HuH-7.5 (cell line): ENCODE results near the gene RCOR3.
A peak's percentile ranks its signal among the peaks of the same experiment; 100 is the strongest.
"Not testable (repeated sequence)": the region's sequence is repeated elsewhere in the genome, so short reads cannot be mapped to it uniquely, and the experiment has no call there.

Source experiments
- DNase-seq: peaks from one replicate; pipeline ENCODE4 v3.0.0; 2011; ENCODE audit warnings: low spot score

The RCOR3 gene

DNA sequence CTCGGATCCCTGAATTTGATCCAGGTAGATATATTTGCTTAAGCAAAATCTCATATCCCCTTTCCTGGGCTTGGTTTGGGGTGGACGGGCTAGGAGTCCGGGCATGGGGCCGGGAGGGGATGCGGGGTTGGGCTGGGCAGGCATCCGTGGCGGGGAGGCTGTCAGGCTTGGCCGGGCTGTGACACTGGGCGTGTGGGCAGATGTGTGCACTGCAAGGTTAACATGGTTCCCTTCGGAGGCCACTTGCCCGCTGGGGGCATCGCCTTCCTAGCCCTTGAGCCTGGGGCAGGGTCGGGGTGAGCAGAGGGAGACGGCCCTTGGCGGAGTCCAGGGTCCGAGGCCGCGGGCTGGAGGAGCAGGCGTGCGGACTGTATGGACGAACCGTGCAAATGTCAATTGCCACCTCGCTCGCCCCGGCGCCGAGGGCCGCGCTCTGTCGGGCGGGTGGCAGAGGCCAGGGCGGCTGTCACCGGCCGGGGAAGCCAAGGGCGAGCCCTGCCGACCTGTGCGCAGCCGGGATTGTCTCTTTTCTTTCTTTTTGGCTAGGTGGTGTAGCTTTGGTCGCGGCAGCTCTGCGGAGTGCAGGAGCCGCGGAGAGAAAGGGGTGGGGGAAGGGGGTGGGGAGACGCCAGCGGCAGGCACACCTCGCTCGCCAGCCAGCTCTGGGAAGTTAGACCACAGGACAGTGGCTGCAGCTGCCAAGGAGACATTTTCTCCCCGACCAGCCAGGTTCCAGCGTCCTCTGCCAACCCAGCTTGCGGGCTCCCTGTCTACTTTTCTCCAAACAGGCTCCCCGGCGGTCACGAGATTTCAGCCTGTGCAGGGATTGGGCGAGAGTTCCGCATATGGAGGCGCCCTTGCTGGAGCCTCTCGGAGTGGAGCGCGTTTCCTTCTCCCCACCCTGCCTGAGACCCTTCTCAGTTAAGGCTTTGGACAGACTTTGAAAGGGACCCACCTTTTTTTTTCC, 1.3 kb downstream of the RCOR3 start:
- DNase-seq, result peak; percentile 63

DNA sequence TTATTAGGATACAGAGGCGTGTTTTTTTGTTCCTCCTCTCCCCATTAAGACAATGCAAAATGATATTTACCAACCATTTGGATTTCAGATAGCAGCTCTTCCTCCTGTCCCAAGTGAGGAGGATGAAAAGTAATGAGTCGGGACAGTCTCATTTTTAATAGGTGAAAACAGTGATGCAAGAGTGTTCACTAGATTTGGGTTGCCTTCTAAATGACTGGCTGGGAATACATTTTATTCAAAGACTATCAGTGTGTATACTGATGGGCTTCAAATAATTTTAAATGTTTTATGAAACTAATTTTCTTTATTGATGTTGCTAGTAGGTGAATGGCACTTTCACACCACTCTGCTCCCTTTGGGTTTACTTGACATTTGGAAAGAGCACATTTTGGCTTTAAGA, 2.1 kb downstream of the RCOR3 start:
- DNase-seq, result no peak

DNA sequence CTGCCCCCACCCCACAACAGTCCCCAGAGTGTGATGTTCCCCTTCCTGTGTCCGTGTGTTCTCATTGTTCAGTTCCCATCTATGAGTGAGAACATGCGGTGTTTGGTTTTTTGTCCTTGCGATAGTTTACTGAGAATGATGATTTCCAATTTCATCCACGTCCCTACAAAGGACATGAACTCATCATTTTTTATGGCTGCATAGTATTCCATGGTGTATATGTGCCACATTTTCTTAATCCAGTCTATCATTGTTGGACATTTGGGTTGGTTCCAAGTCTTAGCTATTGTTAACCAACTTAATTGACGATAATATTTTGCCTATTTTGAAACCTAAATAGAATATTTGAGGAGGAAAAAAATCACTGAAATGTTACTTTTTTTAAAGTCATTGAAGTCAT, 3.9 kb downstream of the RCOR3 start:
- not testable (repeated sequence) for DNase-seq

DNA sequence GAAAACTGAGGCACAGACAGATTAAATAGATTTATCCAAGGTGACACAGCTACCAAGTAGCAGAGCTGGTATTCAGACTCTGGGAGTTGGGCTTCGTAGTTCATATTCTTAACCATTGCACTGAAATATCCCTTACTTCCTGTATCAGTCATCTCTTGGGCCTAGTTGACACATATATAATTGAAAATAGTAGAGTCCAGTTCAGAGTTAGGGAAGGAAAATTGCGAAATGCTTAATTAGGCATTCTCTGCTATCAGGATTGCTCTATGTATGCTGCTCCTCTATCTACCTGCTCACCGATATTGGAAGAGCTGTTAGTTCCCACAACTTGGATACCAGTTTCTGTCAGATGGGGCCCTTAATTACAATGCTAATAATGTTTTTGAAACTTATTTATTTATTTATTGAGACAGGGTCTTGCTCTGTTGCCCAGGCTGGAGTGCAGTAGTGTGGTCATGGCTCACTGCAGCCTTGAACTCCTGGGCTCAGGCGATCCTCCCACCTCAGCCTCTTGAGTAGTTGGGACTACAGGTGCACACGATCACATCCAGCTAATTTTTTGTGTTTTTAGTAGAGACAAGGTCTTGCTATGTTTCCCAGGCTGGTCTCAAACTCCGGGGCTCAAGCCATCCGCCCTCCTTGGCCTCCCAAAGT, 8.2 kb downstream of the RCOR3 start:
- DNase-seq, result no peak

DNA sequence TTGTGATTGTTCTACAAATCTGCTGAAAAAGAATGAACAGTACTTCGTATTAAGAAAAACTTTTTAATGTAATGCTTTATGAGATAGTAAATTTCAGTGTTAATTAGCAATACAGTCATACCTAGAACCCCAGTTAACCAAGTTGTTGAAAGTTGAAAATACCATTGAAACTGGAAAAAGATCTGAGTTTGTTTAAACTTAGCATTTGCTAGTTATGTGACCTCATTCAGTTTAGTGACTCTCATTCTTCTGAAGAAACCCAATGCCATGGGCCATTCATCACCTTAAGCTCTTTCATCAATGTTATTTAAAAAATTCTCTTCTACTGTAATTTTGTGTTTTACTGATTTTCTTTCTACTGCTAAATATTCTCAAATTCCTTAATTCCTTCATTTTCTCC, 20.2 kb downstream of the RCOR3 start:
- no peak for DNase-seq

DNA sequence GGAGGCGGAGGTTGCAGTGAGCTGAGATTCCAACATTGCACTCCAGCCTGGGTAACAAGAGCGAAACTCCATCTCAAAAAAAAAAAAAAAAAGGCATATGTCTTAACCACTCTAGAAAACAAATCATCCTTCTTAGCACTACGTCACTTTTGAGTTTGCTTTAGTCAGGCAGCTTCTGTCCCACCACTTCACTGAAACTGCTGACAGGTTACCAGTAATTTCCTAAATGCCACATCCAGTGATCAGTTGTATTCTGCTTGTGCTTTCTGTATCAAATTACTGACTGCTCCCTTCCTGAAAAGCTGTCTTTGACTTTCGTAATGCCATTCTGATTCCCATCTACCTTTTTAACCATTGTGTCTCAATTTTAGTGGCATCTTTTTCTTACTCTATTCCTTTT, 21.7 kb downstream of the RCOR3 start:
- no peak for DNase-seq

DNA sequence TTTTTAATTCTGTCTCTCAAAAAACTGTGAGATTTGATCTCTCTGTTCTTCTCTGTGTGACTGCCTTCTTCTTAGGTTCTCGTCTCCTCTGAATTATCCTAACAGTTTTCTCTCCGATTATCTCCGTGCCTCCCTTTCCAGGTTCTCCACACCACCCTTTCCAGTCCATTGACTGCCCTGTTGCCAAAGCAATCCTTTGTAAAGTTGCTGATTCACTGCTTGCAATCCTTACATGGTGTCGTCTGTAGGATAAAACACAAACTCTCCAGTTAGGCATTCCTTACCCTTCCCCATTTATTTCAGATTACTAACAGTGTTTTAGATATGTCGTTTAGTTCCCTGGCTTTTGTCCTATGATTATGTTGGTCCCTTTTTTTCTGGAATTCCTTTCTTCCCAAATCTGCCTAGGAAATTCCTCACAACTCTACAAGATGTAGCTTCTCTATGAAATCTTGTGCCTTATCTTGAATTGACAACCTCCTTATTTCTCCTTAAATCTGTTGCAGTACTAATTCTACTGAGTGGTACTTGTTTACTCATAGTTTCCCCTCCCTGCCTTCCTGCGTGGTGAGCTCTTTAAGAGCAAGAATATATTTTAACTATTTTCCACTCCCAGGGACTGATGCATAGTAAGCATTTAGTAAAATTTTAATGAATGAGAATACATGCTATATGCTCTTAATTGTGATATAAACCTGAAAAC, 22.3 kb downstream of the RCOR3 start:
- DNase-seq, result no peak

DNA sequence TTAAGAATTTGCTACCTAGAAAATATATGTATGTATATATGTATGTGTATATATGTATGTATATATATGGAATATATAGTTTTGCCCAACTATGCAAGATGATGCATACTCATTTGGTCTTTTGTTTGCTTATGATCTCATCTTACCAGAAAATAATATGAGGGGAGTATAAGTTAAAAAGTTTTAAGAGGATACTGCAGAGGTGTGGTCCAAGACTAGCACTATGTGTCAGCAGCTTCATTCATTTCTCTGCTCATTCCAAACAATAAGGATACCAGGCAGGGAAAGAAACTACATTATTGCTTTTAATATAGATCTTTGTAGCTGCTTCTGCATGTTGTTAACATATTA, 22.8 kb downstream of the RCOR3 start:
- DNase-seq, result no peak

DNA sequence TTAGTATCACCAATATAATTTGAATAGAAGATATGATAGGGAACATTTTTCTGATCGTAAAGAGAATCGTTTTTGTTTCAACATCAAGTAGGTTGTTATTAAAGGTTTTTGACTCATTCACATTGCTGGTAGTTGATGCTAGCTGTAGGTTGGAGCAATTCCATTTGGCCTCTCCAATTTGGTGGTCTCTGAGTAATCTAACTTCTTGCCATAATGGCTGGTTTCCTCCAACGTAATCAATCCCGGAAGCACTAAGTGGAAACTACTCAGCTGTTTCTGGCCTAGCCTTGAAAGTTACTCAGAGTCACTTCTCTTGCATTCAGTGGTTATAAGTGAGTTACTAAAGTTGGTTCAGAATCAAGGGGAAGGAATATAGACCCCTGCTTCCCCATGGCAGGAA, 26.0 kb downstream of the RCOR3 start:
- DNase-seq, result no peak

DNA sequence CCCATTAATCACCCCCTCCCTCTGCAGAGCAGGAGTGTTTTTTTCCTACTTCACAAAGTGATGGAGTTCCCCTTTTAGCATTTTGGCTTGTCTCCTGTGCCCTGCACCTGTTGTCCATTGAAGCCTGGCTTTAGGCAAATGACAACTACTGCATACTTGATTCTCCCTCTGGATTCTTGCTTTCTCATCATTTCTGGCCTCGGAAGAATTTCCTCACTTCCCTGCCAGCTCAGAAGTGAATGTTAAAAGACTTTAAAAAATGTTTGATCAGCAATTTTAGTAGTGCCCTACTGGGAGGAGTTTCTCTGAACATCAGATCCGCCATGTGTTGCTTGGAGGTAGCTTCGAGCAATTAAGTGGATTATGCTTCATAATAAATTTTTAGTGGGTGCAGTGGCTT, 28.1 kb downstream of the RCOR3 start:
- DNase-seq, result no peak

DNA sequence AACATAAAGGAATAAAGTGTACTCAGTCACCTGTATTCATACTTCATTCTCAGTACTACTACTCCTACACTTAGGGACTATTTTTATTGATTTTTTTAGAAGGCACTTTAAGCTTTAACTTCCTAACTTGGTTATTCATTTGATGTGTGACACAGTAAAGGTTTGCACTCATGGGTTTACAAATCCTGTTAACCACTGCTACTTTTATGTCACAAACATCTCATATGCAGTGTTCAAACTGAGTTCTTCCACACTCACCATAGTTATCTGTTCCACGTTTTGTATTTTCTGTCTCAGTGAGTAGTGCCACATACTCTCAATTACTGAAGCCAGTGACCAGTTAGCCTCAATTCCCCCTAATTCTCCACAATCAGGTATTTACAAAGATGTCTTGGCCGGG, 33.2 kb downstream of the RCOR3 start:
- no peak for DNase-seq

DNA sequence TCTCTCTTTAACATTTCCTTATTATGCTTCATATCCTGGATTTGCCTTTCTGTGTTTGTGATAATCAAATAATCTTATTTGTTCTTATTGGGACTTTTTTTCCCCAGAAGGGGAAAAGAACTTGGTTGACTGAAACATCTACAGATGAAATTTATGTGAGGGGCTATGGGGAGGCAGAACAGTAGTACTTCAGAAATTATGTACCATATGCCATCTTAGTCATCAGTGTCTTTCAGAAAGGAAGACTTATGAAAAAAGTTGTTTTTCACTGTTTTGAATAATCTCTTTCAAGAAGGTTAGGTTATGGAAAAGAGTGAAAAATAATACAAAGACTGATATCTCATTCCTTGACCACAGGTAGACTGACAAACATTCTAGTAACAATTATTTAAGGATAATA, 37.2 kb downstream of the RCOR3 start:
- no peak for DNase-seq

DNA sequence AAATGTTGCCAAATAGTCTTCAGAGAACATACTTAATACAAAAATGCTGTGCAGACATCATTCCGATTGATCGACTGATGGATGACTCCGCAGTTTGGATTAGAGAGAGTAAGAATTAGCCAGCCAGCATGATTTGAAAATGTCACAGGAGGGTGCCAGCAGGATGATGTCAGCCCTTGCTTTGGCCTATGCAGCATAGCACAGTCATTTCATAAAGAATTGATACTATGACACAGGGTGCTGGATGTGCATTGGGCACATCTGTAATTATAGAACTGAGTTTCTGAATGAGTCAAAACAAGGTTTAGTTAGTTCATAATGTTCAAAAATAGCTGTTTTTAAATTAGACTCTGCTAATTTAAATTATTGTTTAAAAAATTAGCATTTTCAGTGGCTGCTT, 45.9 kb downstream of the RCOR3 start:
- no peak for DNase-seq

DNA sequence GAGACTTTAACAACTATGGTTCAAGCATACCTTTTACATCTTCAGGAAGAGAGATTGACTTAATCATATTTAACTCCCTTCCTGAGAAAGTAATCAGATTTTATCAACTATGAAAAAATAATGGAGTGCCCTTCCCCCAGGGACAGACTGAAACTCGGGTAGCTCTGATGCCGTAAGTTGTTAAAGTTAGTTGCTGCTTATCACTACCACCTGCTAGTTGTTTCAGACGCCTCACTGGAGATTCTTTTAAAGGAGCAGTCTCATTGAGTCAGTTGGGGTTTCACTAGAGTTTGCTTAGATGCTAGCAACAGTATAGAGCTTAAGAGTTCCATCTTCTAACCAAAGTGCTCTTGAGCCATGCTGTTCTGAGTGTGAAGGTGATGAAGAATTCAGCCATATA, 50.5 kb downstream of the RCOR3 start:
- no peak for DNase-seq

DNA sequence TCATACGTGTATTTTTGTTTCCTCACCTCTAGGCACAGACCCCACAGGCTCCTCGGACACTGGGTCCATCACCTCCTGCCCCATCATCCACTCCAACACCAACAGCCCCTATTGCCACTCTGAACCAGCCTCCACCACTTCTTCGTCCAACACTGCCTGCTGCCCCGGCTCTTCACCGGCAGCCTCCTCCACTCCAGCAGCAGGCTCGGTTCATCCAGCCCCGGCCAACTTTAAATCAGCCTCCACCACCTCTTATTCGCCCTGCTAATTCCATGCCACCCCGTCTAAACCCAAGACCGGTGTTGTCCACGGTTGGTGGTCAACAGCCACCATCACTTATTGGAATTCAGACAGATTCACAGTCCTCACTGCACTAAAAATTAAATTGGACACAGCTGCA, 54.2 kb downstream of the RCOR3 start:
- DNase-seq, result no peak

DNA sequence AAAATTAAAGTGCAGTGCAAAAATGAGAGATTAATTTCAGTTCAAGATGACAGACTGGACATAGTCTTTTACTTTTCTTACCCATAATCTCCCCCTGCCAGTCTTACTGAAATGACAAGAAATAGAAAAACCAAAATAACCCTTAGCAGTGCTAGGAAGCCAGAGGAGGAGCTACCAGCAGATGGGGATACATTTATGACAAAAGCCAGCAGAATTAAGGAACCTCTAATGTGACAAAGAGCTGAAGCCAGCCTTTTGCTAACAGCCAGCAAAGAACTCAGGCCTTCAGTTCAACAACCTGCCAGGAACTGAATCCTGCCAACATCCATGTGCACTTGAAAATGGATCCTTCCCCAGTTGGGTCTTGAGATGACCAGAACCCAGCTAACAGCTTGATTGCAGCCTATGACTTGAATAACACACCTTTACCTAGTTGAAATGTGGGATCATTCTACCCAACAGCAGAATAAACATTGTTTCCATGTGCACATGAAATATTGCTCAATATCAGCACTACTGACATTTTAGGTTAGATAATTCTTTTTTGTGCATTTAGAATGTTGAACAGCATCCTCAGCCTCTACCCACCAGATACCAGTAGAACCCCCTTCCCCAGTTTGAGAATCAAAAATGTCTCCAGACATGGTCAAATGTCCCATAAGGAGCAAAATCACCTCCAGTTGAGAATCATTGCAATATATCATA, 59.6 kb downstream of the RCOR3 start:
- DNase-seq, result no peak

DNA sequence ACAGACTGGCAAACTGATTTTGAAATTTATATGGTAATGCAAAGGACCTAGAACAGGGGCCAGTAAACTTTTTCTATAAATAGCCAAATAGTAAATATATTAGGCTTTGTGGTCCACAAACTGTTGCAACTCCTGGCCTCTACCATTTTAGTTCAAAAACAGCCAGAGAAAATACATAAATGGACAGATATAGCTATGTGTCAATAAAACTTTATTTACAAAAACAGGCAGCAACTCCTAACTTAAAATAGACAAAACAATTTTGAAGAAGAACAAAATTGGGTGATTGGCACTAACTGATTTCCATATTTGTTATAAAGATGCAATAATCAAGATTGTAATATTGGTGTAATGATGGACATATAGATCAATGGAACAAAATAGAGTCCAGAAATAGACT, 60.7 kb downstream of the RCOR3 start:
- no peak for DNase-seq

DNA sequence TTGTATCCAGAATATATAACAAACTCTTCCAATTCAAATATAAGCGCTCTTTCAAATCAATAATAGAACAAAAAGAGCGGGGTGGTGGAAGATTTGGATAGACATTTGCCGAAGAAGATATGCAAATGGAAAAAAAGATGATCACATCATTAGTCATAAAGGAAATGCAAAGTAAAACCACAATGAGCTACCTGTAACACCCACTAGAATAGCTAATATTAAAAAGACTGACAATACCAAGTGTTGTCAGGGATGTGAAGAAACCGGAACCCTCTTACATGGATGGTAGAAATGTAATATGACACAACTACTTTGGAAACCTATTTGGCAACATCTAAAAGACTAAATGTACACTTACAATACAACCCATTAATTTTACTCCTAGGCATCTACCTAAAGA, 61.8 kb downstream of the RCOR3 start:
- DNase-seq, result no peak

DNA sequence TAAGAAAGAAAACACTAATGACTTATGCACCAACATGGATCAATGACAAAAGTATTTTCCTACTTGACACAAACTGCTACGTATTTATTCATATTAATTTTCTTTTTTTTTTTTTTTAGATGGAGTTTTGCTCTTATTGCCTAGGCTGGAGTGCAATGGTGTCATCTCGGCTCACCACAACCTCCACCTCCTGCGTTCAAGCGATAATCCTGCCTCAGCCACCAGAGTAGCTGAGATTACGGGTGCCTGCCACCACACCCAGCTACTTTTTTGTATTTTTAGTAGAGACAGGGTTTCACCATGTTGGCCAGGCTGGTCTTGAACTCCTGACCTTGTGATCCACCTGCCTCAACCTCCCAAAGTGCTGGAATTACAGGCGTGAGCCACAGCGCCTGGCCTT, 62.5 kb downstream of the RCOR3 start:
- not testable (repeated sequence) for DNase-seq

DNA sequence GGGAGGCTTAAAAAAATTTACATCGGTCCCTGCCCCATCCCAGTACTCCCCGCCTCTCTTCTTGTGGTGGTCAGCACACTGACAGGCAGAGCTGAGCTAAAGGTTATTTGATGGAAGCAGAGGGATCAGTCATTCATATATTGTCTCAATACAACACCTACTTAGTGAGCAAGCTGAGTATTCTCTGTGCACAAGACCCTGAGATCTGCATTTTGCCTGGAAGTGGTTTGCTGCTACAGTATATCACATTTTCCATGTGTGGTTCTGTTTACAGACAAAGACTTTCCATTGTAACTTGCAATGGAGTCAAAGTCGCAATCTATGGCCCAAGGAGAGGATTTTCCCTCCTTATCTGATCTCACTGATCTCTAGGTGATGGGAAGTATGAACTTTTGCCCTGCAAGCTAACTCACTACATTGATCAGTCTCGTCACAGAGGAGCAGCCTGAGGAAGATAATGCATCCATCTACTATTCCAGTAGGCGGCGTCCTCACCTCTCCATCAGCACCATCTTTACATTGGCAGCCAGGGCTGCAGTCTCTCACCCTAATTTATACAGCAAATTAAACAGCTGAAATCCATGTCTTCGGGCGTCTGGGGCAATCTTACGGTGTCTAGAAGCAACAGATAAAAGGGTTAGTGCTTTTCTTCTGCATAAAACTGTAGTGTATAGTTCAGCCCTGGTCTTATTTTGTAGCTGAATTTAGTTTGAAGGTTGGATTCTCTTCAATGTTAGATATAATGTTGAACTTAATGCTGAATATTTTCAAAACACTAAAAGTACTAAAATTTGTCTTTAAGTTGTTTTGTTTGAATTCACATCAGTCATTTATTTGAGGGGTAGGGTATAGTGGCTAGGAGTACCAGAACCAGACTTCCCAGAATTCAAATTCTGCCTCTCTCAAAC, 64.2 kb downstream of the RCOR3 start:
- DNase-seq, result peak; percentile 72

DNA sequence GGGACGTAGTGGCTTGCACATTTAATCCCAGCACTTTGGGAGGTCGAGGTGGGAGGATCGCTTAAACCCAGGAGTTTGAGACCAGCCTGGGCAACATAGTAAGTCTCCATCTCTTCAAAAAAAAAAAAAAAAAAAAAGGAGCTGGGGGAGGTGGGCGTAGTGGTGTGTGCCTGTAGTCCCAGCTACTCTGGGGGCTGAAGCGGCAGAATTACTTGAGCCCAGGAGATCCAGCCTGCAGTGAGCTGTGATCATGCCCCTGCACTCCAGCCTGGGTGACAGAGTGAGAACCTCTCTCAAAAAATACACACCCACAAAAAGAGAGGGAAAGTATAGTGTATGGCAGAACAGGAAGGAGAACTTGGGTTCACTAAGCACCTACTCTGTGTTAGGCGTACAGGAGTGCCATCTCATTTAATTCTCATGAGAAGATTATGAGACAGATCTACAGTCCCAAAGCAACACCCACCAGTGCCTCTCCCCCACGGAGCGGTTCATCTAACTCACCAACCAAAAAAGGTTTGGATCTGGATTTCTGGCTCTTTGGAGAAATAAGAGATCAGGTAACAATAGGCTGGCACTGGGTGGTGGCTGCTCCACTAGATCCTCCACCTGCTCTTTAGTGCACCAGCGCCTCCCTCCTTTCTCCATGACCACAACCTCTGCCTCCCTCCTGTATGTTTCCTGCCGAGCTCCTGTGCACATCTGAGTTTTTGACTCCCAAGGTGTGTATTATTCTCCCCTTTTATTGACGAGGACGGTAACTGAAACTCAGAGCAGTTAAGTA, 66.0 kb downstream of the RCOR3 start:
- DNase-seq, result no peak
